ENCODE results near the gene DNAJA2. TPM values are rescaled to one million over a fixed set of nuclear protein-coding genes. Genes with fewer than 3 reads are reported as not detected.

Gene DNAJA2
- total RNA-seq (2021) (82.5 and 85.2 TPM in 2 replicates), Bru-seq, nascent RNA (percentile 91 among the genes with signal in this experiment), BruChase-seq, experiment 1, labeled RNA remaining after a 2-hour chase (percentile 92 among the genes with signal in this experiment), BruChase-seq, experiment 2, labeled RNA remaining after a 6-hour chase (percentile 96 among the genes with signal in this experiment)
- long read RNA-seq, transcript DNAJA2-201 (9 exons, 3,122 nt), result major isoform, 139 of 149 reads
- long read RNA-seq, partial matches to known transcripts, result 3 of 149 reads
- long read RNA-seq, other reads (novel, unspliced or antisense), result 7 of 149 reads

DNA sequence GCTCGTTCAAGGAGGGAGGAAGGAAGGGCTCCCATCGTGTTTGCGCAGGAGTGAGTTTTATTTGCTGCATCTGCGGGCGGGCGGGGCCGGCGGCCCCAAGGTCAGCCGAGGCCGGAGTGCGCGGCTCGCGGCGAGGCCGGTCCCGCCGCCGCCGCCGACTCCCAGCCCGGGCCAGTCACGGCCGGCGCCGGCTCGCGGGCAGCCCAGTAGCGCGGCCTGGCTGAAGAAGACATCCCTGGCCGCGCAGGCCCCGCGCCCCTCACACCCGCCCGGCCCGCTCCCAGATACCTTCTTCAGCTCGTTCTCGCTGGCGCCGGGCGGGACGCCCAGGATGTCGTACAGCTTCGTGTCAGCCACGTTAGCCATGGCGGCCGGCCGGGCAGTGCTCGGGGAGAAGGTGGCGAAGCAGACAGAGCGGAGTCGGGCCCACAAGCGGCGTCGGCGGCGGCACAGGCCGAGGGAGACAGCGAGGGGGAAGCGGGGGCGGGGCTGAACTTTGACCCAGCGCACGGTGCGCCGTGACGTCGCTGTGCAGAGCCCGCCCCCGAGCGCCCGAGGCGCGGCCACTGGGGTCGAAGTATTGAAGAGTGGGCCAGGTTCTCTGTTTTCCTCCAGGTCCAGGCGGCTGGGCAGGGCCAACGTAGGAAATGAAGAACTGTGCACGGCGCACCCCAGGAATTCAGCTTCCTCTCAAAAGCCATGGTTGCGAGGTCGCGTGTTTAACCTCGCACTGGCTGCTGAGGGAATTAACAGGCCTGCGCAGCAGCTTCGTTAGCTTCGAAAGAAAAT lies at the start of gene DNAJA2:
DNAJA2 (minus strand) TSS at position 468 of the 789 bp plus-strand sequence; CDS start at position 366, 102 bp downstream.
- ChIA-PET POLR2A (ENCODE audit: low non-redundant PET) (no interaction called here), CTCF (interaction anchor here (1.0 kb wide), 1 partner anchor 169 kb away, joined by 3 read pairs; no protein-coding TSS in a partner anchor)
- intact Hi-C loops (cut with micrococcal nuclease; ENCODE audit: unreplicated experiment), result no loop called here
- TF ChIP-seq, protein P1, sequence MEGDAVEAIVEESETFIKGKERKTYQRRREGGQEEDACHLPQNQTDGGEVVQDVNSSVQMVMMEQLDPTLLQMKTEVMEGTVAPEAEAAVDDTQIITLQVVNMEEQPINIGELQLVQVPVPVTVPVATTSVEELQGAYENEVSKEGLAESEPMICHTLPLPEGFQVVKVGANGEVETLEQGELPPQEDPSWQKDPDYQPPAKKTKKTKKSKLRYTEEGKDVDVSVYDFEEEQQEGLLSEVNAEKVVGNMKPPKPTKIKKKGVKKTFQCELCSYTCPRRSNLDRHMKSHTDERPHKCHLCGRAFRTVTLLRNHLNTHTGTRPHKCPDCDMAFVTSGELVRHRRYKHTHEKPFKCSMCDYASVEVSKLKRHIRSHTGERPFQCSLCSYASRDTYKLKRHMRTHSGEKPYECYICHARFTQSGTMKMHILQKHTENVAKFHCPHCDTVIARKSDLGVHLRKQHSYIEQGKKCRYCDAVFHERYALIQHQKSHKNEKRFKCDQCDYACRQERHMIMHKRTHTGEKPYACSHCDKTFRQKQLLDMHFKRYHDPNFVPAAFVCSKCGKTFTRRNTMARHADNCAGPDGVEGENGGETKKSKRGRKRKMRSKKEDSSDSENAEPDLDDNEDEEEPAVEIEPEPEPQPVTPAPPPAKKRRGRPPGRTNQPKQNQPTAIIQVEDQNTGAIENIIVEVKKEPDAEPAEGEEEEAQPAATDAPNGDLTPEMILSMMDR (conservative IDR thresholded peaks at IDR 0.05; ENCODE audit: low read depth, low read length), result no peak
- no peak for TF ChIP-seq EZH2 (IDR thresholded peaks at IDR 0.05; ENCODE audit: borderline replicate concordance, low read depth, low read length, poor library complexity, severe bottlenecking)
- Histone ChIP-seq H3K9me3 (ENCODE audit: low read depth, low read length, poor library complexity, severe bottlenecking) (no peaks in the 10 kb centered on the region), H3K4me1 (ENCODE audit: insufficient read depth, low read length, poor library complexity, severe bottlenecking) (peaks cover 14% of the 10 kb centered on the region), H3K4me3 (ENCODE audit: low read depth, low read length, poor library complexity, severe bottlenecking) (peak within 1 kb of the TSS; percentile 95), H3K27me3 (replicated peaks; ENCODE audit: insufficient read depth, low read depth, low read length, poor library complexity) (no peaks in the 10 kb centered on the region), H3K27ac (ENCODE audit: low read depth, low read length, poor library complexity, severe bottlenecking) (peak within 1 kb of the TSS; percentile 91), H3K36me3 (ENCODE audit: insufficient read depth, low read length, poor library complexity, severe bottlenecking) (peaks cover 33% of the 10 kb centered on the region)
- no TSS peak for BruUV-seq (replicated peaks)
- peak; percentile 91 for DNase-seq (ENCODE audit: low spot score)

DNA sequence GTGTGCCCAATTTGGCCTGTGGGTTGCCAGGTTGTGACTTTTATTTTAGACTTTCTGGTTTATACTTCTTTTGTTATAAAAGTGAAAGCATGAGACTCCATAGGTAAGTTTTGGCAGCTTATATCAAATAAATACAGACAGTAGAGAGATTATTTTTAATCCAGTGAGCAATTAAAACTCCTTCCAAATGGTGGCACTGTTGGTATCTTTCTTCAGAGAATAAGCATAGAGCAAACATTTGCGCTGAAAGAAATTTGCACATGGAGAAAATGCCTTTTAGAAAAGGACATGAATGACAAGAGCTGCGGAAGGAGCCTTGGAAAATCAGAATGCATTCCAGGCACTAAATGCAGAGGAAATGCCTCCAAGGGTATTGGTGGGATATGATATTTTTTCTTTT lies 46.1 kb upstream of the DNAJA2 start:
- no peak overlapping the region for H3K27ac ChIP-seq (ENCODE audit: low read depth, low read length, poor library complexity, severe bottlenecking)
- peak; percentile 52 for DNase-seq (ENCODE audit: low spot score)
- ChIA-PET POLR2A (ENCODE audit: low non-redundant PET) (interaction anchor here (0.9 kb wide), 1 partner anchor 23 kb away, joined by 16 read pairs; no protein-coding TSS in a partner anchor), CTCF (interaction anchor here (1.4 kb wide), 1 partner anchor 1145 kb away, joined by 7 read pairs; no protein-coding TSS in a partner anchor)
- TF ChIP-seq EZH2 (IDR thresholded peaks at IDR 0.05; ENCODE audit: borderline replicate concordance, low read depth, low read length, poor library complexity, severe bottlenecking), result no peak
- TF ChIP-seq, protein P1 (conservative IDR thresholded peaks at IDR 0.05; ENCODE audit: low read depth, low read length), result peak; percentile 57
- no peaks in the 10 kb centered on the region for H3K36me3 ChIP-seq (ENCODE audit: insufficient read depth, low read length, poor library complexity, severe bottlenecking)
- no peak overlapping the region for H3K4me3 ChIP-seq (ENCODE audit: low read depth, low read length, poor library complexity, severe bottlenecking)
- intact Hi-C loops (cut with micrococcal nuclease; ENCODE audit: unreplicated experiment), result no loop called here
- BruUV-seq (replicated peaks), result no TSS peak
- H3K4me1 ChIP-seq (ENCODE audit: insufficient read depth, low read length, poor library complexity, severe bottlenecking), result no peaks in the 10 kb centered on the region
- H3K27me3 ChIP-seq (replicated peaks; ENCODE audit: insufficient read depth, low read depth, low read length, poor library complexity), result no peaks in the 10 kb centered on the region
- no peaks in the 10 kb centered on the region for H3K9me3 ChIP-seq (ENCODE audit: low read depth, low read length, poor library complexity, severe bottlenecking)

DNA sequence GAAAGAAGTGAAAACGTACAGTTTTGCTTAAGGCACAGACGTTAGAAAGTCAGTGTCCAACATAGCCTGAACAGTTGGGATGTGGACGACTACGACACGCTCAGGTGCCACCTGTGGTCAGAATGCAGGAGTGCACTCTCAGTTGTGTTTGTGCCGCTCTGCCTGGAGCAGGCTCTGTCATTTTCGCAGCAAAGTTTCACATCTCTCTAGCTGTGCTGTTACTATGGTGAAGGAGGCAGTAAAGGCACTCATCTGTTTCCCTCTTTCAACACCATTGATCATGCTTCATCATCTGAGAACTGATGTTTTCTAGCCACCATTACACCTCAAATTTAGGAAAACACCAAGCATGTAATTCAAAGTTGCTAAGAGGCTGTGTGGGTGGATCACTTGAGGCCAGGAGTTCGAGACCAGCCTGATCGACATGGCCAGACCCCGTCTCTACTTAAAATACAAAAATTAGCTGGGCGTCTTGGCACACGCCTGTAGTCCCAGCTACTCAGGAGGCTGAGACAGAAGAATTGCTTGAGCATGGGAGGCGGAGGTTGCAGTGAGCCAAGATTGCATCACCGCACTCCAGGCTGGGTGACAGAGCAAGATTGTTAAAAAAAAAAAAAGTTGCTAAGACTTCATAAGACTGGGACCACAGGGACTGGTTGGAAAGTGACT lies 44.9 kb upstream of the DNAJA2 start:
- H3K9me3 ChIP-seq (ENCODE audit: low read depth, low read length, poor library complexity, severe bottlenecking), result no peaks in the 10 kb centered on the region
- DNase-seq (ENCODE audit: low spot score), result peak; percentile 38
- no peak for TF ChIP-seq EZH2 (IDR thresholded peaks at IDR 0.05; ENCODE audit: borderline replicate concordance, low read depth, low read length, poor library complexity, severe bottlenecking)
- TF ChIP-seq, protein P1 (conservative IDR thresholded peaks at IDR 0.05; ENCODE audit: low read depth, low read length), result peak; percentile 38
- intact Hi-C loops (cut with micrococcal nuclease; ENCODE audit: unreplicated experiment), result no loop called here
- no peaks in the 10 kb centered on the region for H3K4me1 ChIP-seq (ENCODE audit: insufficient read depth, low read length, poor library complexity, severe bottlenecking)
- no peaks in the 10 kb centered on the region for H3K36me3 ChIP-seq (ENCODE audit: insufficient read depth, low read length, poor library complexity, severe bottlenecking)
- ChIA-PET CTCF (interaction anchor here (0.6 kb wide), 1 partner anchor 16 kb away, joined by 4 read pairs; no protein-coding TSS in a partner anchor), POLR2A (ENCODE audit: low non-redundant PET) (no interaction called here)
- no peak overlapping the region for H3K27ac ChIP-seq (ENCODE audit: low read depth, low read length, poor library complexity, severe bottlenecking)
- no TSS peak for BruUV-seq (replicated peaks)
- H3K27me3 ChIP-seq (replicated peaks; ENCODE audit: insufficient read depth, low read depth, low read length, poor library complexity), result no peaks in the 10 kb centered on the region
- no peak overlapping the region for H3K4me3 ChIP-seq (ENCODE audit: low read depth, low read length, poor library complexity, severe bottlenecking)
